ENCODE results near the gene ACSM4. TPM values are rescaled to one million over a fixed set of nuclear protein-coding genes. Genes with fewer than 3 reads are reported as not detected.
A peak's percentile ranks its signal among the peaks of the same experiment; 100 is the strongest.

The ACSM4 gene
- total and polyA plus RNA-seq, 9 of the 15 experiments (the other 6 are each of a cell fraction or from before 2014, with no cell fraction given), result not detected

DNA sequence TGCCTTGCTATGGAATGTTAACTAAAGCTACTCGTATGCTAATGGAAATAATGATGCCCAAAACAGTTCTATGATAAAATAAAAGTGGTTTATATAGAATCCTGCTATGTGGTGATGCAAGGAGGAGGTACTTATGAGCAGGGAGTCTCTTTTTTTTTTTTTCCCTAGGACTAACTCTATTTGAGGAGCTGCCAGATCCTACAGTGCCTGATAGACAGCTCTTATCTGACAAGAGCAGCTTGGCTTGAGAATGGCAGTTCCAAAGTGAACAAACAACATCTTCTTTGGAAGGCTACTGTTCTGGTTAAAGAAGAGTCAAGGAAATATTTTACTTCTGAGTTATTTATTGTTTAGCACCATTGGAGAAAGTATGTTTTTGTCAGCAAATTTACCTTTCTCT is 10.2 kb upstream of the ACSM4 start (continued):
- TF ChIP-seq, protein P1, sequence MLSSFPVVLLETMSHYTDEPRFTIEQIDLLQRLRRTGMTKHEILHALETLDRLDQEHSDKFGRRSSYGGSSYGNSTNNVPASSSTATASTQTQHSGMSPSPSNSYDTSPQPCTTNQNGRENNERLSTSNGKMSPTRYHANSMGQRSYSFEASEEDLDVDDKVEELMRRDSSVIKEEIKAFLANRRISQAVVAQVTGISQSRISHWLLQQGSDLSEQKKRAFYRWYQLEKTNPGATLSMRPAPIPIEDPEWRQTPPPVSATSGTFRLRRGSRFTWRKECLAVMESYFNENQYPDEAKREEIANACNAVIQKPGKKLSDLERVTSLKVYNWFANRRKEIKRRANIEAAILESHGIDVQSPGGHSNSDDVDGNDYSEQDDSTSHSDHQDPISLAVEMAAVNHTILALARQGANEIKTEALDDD (IDR thresholded peaks at IDR 0.05), result peak; percentile 77
- no peak for TF ChIP-seq FOXP4 (CRISPR knock-in tag; IDR thresholded peaks at IDR 0.05; ENCODE audit: borderline replicate concordance)
- no peak for TF ChIP-seq BACH1 (tag; IDR thresholded peaks at IDR 0.05)
- TF ChIP-seq ZNF436 (CRISPR knock-in tag; IDR thresholded peaks at IDR 0.05), result no peak
- TF ChIP-seq, protein P2, sequence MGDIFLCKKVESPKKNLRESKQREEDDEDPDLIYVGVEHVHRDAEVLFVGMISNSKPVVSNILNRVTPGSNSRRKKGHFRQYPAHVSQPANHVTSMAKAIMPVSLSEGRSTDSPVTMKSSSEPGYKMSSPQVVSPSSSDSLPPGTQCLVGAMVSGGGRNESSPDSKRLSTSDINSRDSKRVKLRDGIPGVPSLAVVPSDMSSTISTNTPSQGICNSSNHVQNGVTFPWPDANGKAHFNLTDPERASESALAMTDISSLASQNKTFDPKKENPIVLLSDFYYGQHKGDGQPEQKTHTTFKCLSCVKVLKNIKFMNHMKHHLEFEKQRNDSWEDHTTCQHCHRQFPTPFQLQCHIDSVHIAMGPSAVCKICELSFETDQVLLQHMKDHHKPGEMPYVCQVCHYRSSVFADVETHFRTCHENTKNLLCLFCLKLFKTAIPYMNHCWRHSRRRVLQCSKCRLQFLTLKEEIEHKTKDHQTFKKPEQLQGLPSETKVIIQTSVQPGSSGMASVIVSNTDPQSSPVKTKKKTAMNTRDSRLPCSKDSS (IDR thresholded peaks at IDR 0.05; ENCODE audit: low read depth, partially characterized antibody), result no peak
- TF ChIP-seq, protein P3, sequence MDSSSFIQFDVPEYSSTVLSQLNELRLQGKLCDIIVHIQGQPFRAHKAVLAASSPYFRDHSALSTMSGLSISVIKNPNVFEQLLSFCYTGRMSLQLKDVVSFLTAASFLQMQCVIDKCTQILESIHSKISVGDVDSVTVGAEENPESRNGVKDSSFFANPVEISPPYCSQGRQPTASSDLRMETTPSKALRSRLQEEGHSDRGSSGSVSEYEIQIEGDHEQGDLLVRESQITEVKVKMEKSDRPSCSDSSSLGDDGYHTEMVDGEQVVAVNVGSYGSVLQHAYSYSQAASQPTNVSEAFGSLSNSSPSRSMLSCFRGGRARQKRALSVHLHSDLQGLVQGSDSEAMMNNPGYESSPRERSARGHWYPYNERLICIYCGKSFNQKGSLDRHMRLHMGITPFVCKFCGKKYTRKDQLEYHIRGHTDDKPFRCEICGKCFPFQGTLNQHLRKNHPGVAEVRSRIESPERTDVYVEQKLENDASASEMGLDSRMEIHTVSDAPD (CRISPR knock-in tag; IDR thresholded peaks at IDR 0.05), result no peak
- TF ChIP-seq, protein P4, sequence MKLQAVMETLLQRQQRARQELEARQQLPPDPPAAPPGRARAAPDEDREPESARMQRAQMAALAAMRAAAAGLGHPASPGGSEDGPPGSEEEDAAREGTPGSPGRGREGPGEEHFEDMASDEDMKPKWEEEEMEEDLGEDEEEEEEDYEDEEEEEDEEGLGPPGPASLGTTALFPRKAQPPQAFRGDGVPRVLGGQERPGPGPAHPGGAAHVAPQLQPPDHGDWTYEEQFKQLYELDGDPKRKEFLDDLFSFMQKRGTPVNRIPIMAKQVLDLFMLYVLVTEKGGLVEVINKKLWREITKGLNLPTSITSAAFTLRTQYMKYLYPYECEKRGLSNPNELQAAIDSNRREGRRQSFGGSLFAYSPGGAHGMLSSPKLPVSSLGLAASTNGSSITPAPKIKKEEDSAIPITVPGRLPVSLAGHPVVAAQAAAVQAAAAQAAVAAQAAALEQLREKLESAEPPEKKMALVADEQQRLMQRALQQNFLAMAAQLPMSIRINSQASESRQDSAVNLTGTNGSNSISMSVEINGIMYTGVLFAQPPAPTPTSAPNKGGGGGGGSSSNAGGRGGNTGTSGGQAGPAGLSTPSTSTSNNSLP (IDR thresholded peaks at IDR 0.05; ENCODE audit: borderline replicate concordance, low read depth, low read length), result 0 out of 2 replicates have a peak, but pooled peaks have one; percentile 50
- TF ChIP-seq ZBTB26 (CRISPR knock-in tag; IDR thresholded peaks at IDR 0.05), result no peak
- TF ChIP-seq ZKSCAN3 (CRISPR knock-in tag; IDR thresholded peaks at IDR 0.05), result no peak
- no peak for TF ChIP-seq NR2C2 (CRISPR knock-in tag; IDR thresholded peaks at IDR 0.05)
- TF ChIP-seq NR2C2 (tag; IDR thresholded peaks at IDR 0.05), result no peak
